Natural killer cell (primary cell): Measurements from ENCODE around the gene PODXL. TPM values are rescaled to one million over a fixed set of nuclear protein-coding genes. Genes with fewer than 3 reads are reported as not detected.

Experiments used
- ATAC-seq, 3 donors: fragments of 150-1000 bp in 2 of 3; fragments of 200-7000 bp in 1 of 3; cut with Tn5 transposase; 1 replicate in 1 of 3; 2 replicates in 2 of 3; pipeline ENCODE4 v1.10.0; 2021; ENCODE audit warnings: mild to moderate bottlenecking in 2 of 3, moderate library complexity in 2 of 3
- DNase-seq, 2 donors: peaks; one replicate each; pipeline versions ENCODE4 v3.0.0 to v3.0.0-alpha.2; 2013 to 2021; ENCODE audit warnings: mixed read lengths in 1 of 2
- H3K27ac ChIP-seq: one replicate; pipeline ENCODE4 v1.5.1; 2013; ENCODE audit warnings: mild to moderate bottlenecking, low read length
- H3K27me3 ChIP-seq: one replicate; pipeline ENCODE4 v1.6.1; 2013; ENCODE audit warnings: low read length; ENCODE audit not compliant: control insufficient read depth, insufficient read depth
- H3K36me3 ChIP-seq: one replicate; pipeline ENCODE4 v1.6.1; 2013; ENCODE audit warnings: low read length; ENCODE audit not compliant: control insufficient read depth, insufficient read depth
- H3K4me1 ChIP-seq: one replicate; pipeline ENCODE4 v1.6.1; 2013; ENCODE audit warnings: low read length; ENCODE audit not compliant: control insufficient read depth, insufficient read depth
- H3K4me3 ChIP-seq: one replicate; pipeline ENCODE4 v1.5.1; 2013; ENCODE audit warnings: low read length
- H3K9me3 ChIP-seq: one replicate; pipeline ENCODE4 v1.6.1; 2013; ENCODE audit warnings: low read length; ENCODE audit not compliant: control insufficient read depth, insufficient read depth
- H3K27ac Mint-ChIP-seq, 2 donors: one replicate each; pipeline ENCODE4 v1.8.0; 2022; ENCODE audit warnings: mild to moderate bottlenecking in 2 of 2, mixed read lengths in 2 of 2, moderate library complexity in 1 of 2
- H3K27me3 Mint-ChIP-seq, 2 donors: one replicate each; pipeline ENCODE4 v1.8.0; 2022; ENCODE audit warnings: low read depth in 2 of 2, mixed read lengths in 2 of 2
- H3K36me3 Mint-ChIP-seq: one replicate; pipeline ENCODE4 v1.8.0; 2022; ENCODE audit warnings: mixed read lengths
- H3K4me1 Mint-ChIP-seq, 2 donors: one replicate each; pipeline ENCODE4 v1.8.0; 2022; ENCODE audit warnings: mixed read lengths in 2 of 2
- H3K4me3 Mint-ChIP-seq: one replicate; pipeline ENCODE4 v1.8.0; 2022; ENCODE audit warnings: mild to moderate bottlenecking, moderate library complexity, mixed read lengths
- H3K9me3 Mint-ChIP-seq, 2 donors: one replicate each; pipeline ENCODE4 v1.8.0; 2022; ENCODE audit warnings: mixed read lengths in 2 of 2
- WGBS: methylation state at CpG from one replicate; pipeline ENCODE4 v1.1.7; 2013; ENCODE audit warnings: missing lambda C conversion rate; ENCODE audit not compliant: insufficient coverage; 5-methylcytosine and 5-hydroxymethylcytosine counted together
- intact Hi-C: fragments of 100-400 bp; cut with micrococcal nuclease; formaldehyde crosslinking; loops from one replicate; pipeline ENCODE4 v1.14.2; 2022
- total RNA-seq, 4 donors: library from RNA; stranded (reverse); fragments of 120-200 nt in 1 of 4; gene quantifications; one replicate each; pipeline versions ENCODE4 v1.2.3 to v1.2.4, GENCODE V29; 2013 to 2022
- TF ChIP-seq, protein P1 (sequence below): fragments of 200-600 bp; IDR thresholded peaks from one replicate; pipeline ENCODE4 v1.8.0; 2022; ENCODE audit warnings: antibody characterized with exemption

The PODXL gene
- total RNA-seq, 3 donors from 2014 or later (not counting 1 experiment from before 2014, with no cell fraction given) = 0.35 to 1.4 (median 0.88) TPM

DNA sequence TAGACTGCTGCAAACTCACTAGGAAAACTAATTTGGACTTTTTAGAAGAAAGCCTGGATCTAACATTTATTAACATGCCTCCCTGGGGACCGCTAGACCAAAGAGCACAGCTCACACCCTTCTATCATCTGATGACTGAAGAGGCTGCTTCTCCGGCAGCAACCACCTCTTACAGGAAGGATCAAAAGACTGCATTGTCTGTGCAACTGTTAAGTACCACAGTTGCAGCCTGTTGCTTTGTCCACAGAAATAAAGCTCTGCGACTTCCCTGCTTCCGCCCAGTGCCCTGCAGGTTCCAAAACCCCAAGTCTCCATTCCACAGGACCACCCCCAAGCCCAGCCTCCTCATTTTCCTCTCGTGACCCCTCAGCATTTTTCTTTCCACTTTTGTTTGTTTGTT lies 14.0 kb upstream of the PODXL start:
- TF ChIP-seq, protein P1, sequence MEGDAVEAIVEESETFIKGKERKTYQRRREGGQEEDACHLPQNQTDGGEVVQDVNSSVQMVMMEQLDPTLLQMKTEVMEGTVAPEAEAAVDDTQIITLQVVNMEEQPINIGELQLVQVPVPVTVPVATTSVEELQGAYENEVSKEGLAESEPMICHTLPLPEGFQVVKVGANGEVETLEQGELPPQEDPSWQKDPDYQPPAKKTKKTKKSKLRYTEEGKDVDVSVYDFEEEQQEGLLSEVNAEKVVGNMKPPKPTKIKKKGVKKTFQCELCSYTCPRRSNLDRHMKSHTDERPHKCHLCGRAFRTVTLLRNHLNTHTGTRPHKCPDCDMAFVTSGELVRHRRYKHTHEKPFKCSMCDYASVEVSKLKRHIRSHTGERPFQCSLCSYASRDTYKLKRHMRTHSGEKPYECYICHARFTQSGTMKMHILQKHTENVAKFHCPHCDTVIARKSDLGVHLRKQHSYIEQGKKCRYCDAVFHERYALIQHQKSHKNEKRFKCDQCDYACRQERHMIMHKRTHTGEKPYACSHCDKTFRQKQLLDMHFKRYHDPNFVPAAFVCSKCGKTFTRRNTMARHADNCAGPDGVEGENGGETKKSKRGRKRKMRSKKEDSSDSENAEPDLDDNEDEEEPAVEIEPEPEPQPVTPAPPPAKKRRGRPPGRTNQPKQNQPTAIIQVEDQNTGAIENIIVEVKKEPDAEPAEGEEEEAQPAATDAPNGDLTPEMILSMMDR = no peak
- Mint-ChIP-seq H3K27me3 (peaks cover 0 to 6% of the 10 kb centered on the region in 2 donors), H3K36me3 (no peaks in the 10 kb centered on the region), H3K9me3 (no peaks in the 10 kb centered on the region), H3K4me3 (no peak overlapping the region), H3K27ac (no peak overlapping the region), H3K4me1 (no peaks in the 10 kb centered on the region)
- Histone ChIP-seq H3K9me3 (no peaks in the 10 kb centered on the region), H3K4me1 (no peaks in the 10 kb centered on the region), H3K27me3 (no peaks in the 10 kb centered on the region), H3K4me3 (no peak overlapping the region), H3K36me3 (no peaks in the 10 kb centered on the region), H3K27ac (no peak overlapping the region)
- ATAC-seq (no peak), DNase-seq (no peak)
- 87% methylated on average over 5 of the region's 5 CpGs for WGBS
- intact Hi-C loops = no loop called here

DNA sequence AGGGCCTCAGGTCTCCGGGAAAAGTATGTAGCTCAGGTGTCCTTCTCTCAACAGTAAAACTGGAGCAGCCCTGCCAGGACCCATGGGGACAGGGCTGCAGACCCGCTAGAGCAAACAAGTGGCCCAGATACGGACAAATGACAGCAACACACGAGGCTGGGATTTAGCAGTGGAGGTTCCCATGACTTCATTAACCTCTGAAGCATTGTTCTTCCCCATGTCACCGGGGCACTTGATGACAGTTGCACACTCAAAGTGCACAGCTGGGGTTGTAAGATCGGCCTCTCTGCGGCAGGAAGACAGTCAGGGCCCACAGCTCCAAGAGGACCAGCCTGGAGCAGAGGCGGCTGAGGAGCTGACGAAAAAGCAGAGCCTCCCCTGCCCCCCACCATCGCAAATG lies 12.5 kb upstream of the PODXL start:
- H3K9me3 ChIP-seq = no peaks in the 10 kb centered on the region
- no peak for ATAC-seq
- WGBS = 72% methylated on average over 10 of the region's 10 CpGs
- no peaks in the 10 kb centered on the region for H3K9me3 Mint-ChIP-seq
- DNase-seq = no peak
- H3K27ac ChIP-seq = no peak overlapping the region
- no peaks in the 10 kb centered on the region for H3K36me3 Mint-ChIP-seq
- no peaks in the 10 kb centered on the region for H3K4me1 ChIP-seq
- H3K27me3 ChIP-seq = no peaks in the 10 kb centered on the region
- H3K4me1 Mint-ChIP-seq = no peaks in the 10 kb centered on the region
- no peak overlapping the region for H3K4me3 ChIP-seq
- no peaks in the 10 kb centered on the region for H3K36me3 ChIP-seq
- peaks cover 0 to 6% of the 10 kb centered on the region in 2 donors for H3K27me3 Mint-ChIP-seq
- H3K4me3 Mint-ChIP-seq = no peak overlapping the region
- no peak overlapping the region for H3K27ac Mint-ChIP-seq
- intact Hi-C loops = no loop called here
- TF ChIP-seq, protein P1 = no peak

DNA sequence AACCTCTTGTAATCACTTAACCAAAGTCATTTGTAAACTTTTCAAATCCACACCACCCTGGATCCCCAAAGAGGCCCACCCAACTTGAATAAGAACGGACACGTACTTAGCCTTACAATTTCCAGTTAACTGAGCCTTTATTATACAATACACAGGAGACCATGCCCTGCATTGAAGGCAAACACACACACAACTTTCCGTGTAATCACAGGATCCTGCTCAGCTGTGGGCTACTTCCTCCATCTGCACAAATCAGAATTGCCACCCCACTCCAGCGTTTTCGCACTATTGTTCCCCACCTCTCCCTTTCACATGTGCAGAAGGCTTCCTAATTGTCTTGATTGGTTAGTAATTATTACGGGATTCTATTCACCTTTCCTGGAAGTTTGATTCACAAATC lies 12.1 kb upstream of the PODXL start:
- ATAC-seq (no peak), DNase-seq (no peak)
- no peaks in the 10 kb centered on the region for H3K4me1 ChIP-seq
- no peaks in the 10 kb centered on the region for H3K9me3 ChIP-seq
- TF ChIP-seq, protein P1 = no peak
- no peak overlapping the region for H3K27ac ChIP-seq
- Mint-ChIP-seq H3K27ac (no peak overlapping the region), H3K36me3 (no peaks in the 10 kb centered on the region), H3K27me3 (peaks cover 0 to 6% of the 10 kb centered on the region in 2 donors), H3K4me1 (no peaks in the 10 kb centered on the region), H3K9me3 (no peaks in the 10 kb centered on the region), H3K4me3 (no peak overlapping the region)
- intact Hi-C loops = no loop called here
- 84% methylated on average over 3 of the region's 6 CpGs for WGBS
- no peak overlapping the region for H3K4me3 ChIP-seq
- H3K36me3 ChIP-seq = no peaks in the 10 kb centered on the region
- H3K27me3 ChIP-seq = no peaks in the 10 kb centered on the region

GRCh38 chr7:131564640-131565039 lies 8.2 kb upstream of the PODXL start:
- TF ChIP-seq, protein P1 = no peak
- peaks cover 4 to 15% of the 10 kb centered on the region in 2 donors for H3K27me3 Mint-ChIP-seq
- H3K4me3 ChIP-seq = no peak overlapping the region
- no peaks in the 10 kb centered on the region for H3K36me3 ChIP-seq
- DNase-seq (no peak), ATAC-seq (no peak)
- no peak overlapping the region for H3K27ac ChIP-seq
- no peaks in the 10 kb centered on the region for H3K27me3 ChIP-seq
- H3K9me3 ChIP-seq = no peaks in the 10 kb centered on the region
- no peak overlapping the region for H3K27ac Mint-ChIP-seq
- no peak overlapping the region for H3K4me3 Mint-ChIP-seq
- no peaks in the 10 kb centered on the region for H3K4me1 Mint-ChIP-seq
- no peaks in the 10 kb centered on the region for H3K4me1 ChIP-seq
- 52% methylated on average over 5 of the region's 5 CpGs for WGBS
- no peaks in the 10 kb centered on the region for H3K36me3 Mint-ChIP-seq
- intact Hi-C loops = no loop called here
- no peaks in the 10 kb centered on the region for H3K9me3 Mint-ChIP-seq
